HCT116 (cell line): Measurements from ENCODE around the gene RIMBP2. TPM values are rescaled to one million over a fixed set of nuclear protein-coding genes. Genes with fewer than 3 reads are reported as not detected.

Source experiments
- ATAC-seq: fragments of 200-7000 bp; cut with Tn5 transposase; 2 replicates; pipeline ENCODE4 v1.9.1; 2020; ENCODE audit warnings: mild to moderate bottlenecking, moderate library complexity
- BruUV-seq: library from RNA; stranded (reverse); fragments of 400-500 nt; replicated peaks from 2 replicates; lab custom pipeline; 2021; lab: Mats Ljungman, UMichigan
- CTCF ChIA-PET: fragments of 300-600 bp; sonication (Branson Sonifier 250); formaldehyde crosslinking; loops from one replicate; lab custom pipeline; 2021; ENCODE audit warnings: antibody characterized with exemption; lab: Charles Lee
- POLR2A ChIA-PET: fragments of 300-600, 350-600 bp; sonication (Branson Sonifier 250); formaldehyde crosslinking; loops from one replicate; lab custom pipeline; 2021; ENCODE audit warnings: antibody characterized with exemption; lab: Charles Lee
- RAD21 ChIA-PET, 2 experiments: fragments of 300-600 bp; sonication (Branson Sonifier 250); formaldehyde crosslinking; loops; one replicate each; lab custom pipeline; 2023; ENCODE audit warnings: low total read pairs in 2 of 2; ENCODE audit not compliant: uncharacterized antibody in 2 of 2, unreplicated experiment in 2 of 2, low non-redundant PET in 1 of 2; lab: Charles Lee
- DNase-seq: peaks from one replicate; pipeline ENCODE4 v3.0.0-alpha.2; 2010; ENCODE audit warnings: low read depth, low spot score
- H2AFZ ChIP-seq: fragments of 200-600 bp; shearing (Covaris generic), sonication (generic); 2 replicates; pipeline ENCODE4 v1.6.1; 2017; ENCODE audit warnings: low read depth, mixed run types, mixed read lengths, antibody characterized with exemption, low read length; ENCODE audit not compliant: poor library complexity, severe bottlenecking
- H3K27ac ChIP-seq: 2 replicates; pipeline ENCODE4 v1.5.1; 2012; ENCODE audit warnings: low read depth, low read length
- H3K27me3 ChIP-seq: fragments of 200-600 bp; sonication (generic); 2 replicates; pipeline ENCODE4 v1.6.1; 2016; ENCODE audit warnings: mixed run types, low read length, mixed read lengths; ENCODE audit not compliant: insufficient read depth
- H3K36me3 ChIP-seq, 2 experiments: fragments of 200-500 bp in 1 of 2; fragments of 200-600 bp in 1 of 2; sonication (Bioruptor generic) in 1 of 2; sonication (generic) in 1 of 2; 2 replicates each; pipeline versions ENCODE4 v1.5.1 to v1.6.1; 2014 to 2016; ENCODE audit warnings: low read length in 2 of 2, inconsistent platforms in 1 of 2, mixed read lengths in 1 of 2, mixed run types in 1 of 2; ENCODE audit not compliant: insufficient read depth in 2 of 2, control insufficient read depth in 1 of 2
- H3K4me1 ChIP-seq, 2 experiments: fragments of 200-600 bp in 1 of 2; sonication (generic) in 1 of 2; 2 replicates each; pipeline versions ENCODE4 v1.5.1 to v1.6.1; 2012 to 2017; ENCODE audit warnings: low read length in 2 of 2, inconsistent platforms in 1 of 2, mild to moderate bottlenecking in 1 of 2, mixed read lengths in 1 of 2, mixed run types in 1 of 2, moderate library complexity in 1 of 2; ENCODE audit not compliant: insufficient read depth in 2 of 2, control insufficient read depth in 1 of 2
- H3K4me2 ChIP-seq: fragments of 200-600 bp; sonication (generic); 2 replicates; pipeline ENCODE4 v1.6.1; 2017; ENCODE audit warnings: mixed run types, low read length, mixed read lengths
- H3K4me3 ChIP-seq, 2 experiments: fragments of 200-600 bp in 1 of 2; sonication (generic) in 1 of 2; replicated peaks in 1 of 2; 2 replicates each; pipeline ENCODE4 v1.5.1; 2011 to 2016; ENCODE audit warnings: low read length in 2 of 2, control low read depth in 1 of 2, low read depth in 1 of 2, mild to moderate bottlenecking in 1 of 2, mixed read lengths in 1 of 2, mixed run types in 1 of 2
- H3K79me2 ChIP-seq: fragments of 200-600 bp; sonication (generic); 2 replicates; pipeline ENCODE4 v1.6.1; 2017; ENCODE audit warnings: mild to moderate bottlenecking, mixed run types, low read length, moderate library complexity, mixed read lengths; ENCODE audit not compliant: insufficient read depth
- H3K9ac ChIP-seq: fragments of 200-600 bp; sonication (generic); 2 replicates; pipeline ENCODE4 v1.6.1; 2016; ENCODE audit warnings: low read length, mixed read lengths
- H3K9me2 ChIP-seq: fragments of 200-600 bp; sonication (generic), shearing (Covaris generic); 2 replicates; pipeline ENCODE4 v1.6.1; 2017; ENCODE audit warnings: mixed run types, mild to moderate bottlenecking, moderate library complexity; ENCODE audit not compliant: insufficient read depth
- H3K9me3 ChIP-seq, 2 experiments: fragments of 200-500 bp in 1 of 2; fragments of 200-600 bp in 1 of 2; sonication (Bioruptor generic) in 1 of 2; sonication (generic) in 1 of 2; 2 replicates each; pipeline ENCODE4 v1.6.1; 2014 to 2017; ENCODE audit warnings: low read length in 2 of 2, mixed read lengths in 2 of 2, inconsistent platforms in 1 of 2, low read depth in 1 of 2, mild to moderate bottlenecking in 1 of 2, mixed run types in 1 of 2, moderate library complexity in 1 of 2; ENCODE audit not compliant: control insufficient read depth in 1 of 2, insufficient read depth in 1 of 2
- H4K20me1 ChIP-seq: fragments of 200-600 bp; sonication (generic), shearing (Covaris generic); 2 replicates; pipeline ENCODE4 v1.6.1; 2017; ENCODE audit warnings: mixed run types, mild to moderate bottlenecking, moderate library complexity; ENCODE audit not compliant: insufficient read depth
- CBX3 ChIP-seq: IDR thresholded peaks from 2 replicates; pipeline ENCODE4 v1.6.1; 2012; ENCODE audit warnings: low read depth
- CEBPB ChIP-seq: IDR thresholded peaks from 2 replicates; pipeline ENCODE4 v1.6.1; 2012; ENCODE audit warnings: low read depth
- EZH2 ChIP-seq: fragments of 200-600 bp; sonication (generic); IDR thresholded peaks from 2 replicates; pipeline ENCODE4 v1.6.1; 2017; ENCODE audit warnings: antibody characterized with exemption, mixed run types
- EZH2phosphoT487 ChIP-seq: fragments of 200-600 bp; IDR thresholded peaks from 2 replicates; pipeline ENCODE4 v1.6.1; 2018; ENCODE audit warnings: antibody characterized with exemption, borderline replicate concordance
- FOSL1 ChIP-seq: IDR thresholded peaks from 2 replicates; pipeline ENCODE4 v1.6.1; 2012; ENCODE audit warnings: low read depth
- POLR2A ChIP-seq: IDR thresholded peaks from 2 replicates; pipeline ENCODE4 v1.7.0; 2011; ENCODE audit warnings: borderline replicate concordance; ENCODE audit not compliant: insufficient read depth, insufficient read length; ENCODE audit errors: extremely low read depth
- POLR2AphosphoS5 ChIP-seq: IDR thresholded peaks from 2 replicates; pipeline ENCODE4 v1.6.1; 2011; ENCODE audit warnings: mild to moderate bottlenecking, low read depth, low read length, moderate library complexity
- RAD21 ChIP-seq: IDR thresholded peaks from 2 replicates; pipeline ENCODE4 v1.6.1; 2012; ENCODE audit warnings: low read depth, mild to moderate bottlenecking
- SIN3A ChIP-seq: IDR thresholded peaks from 2 replicates; pipeline ENCODE4 v1.6.1; 2012; ENCODE audit warnings: low read depth
- TCF7L2 ChIP-seq: IDR thresholded peaks from 2 replicates; pipeline ENCODE4 v1.7.0; 2011; ENCODE audit warnings: borderline replicate concordance, inconsistent platforms; ENCODE audit not compliant: insufficient read depth, insufficient read length; ENCODE audit errors: extremely low read depth
- ZNF274 ChIP-seq: fragments of 200-500 bp; sonication (Bioruptor generic); IDR thresholded peaks from 2 replicates; pipeline ENCODE4 v1.6.1; 2014; ENCODE audit warnings: mild to moderate bottlenecking, low read depth, low read length, inconsistent platforms
- intact Hi-C: fragments of 100-400 bp; cut with micrococcal nuclease; formaldehyde crosslinking; loops from 2 replicates; pipeline ENCODE4 v1.10.0; 2022
- total RNA-seq: library from RNA; stranded (reverse); gene quantifications from one replicate; pipeline ENCODE4 v1.2.1, GENCODE V29; 2021; ENCODE audit not compliant: unreplicated experiment
- TF ChIP-seq, protein P1 (sequence below): IDR thresholded peaks from 2 replicates; pipeline ENCODE4 v1.6.1; 2012; ENCODE audit warnings: low read depth
- TF ChIP-seq, protein P2 (sequence below): IDR thresholded peaks from 2 replicates; pipeline ENCODE4 v1.6.1; 2012

Gene RIMBP2
- total RNA-seq, 1 experiment from 2014 or later, result not detected

GRCh38 chr12:130367003-130367402, 349.1 kb downstream of the RIMBP2 start:
- DNase-seq, result no peak
- RAD21 ChIA-PET, result no interaction called here
- H3K9me3 ChIP-seq, result no peaks in the 10 kb centered on the region
- TF ChIP-seq EZH2, result no peak
- TF ChIP-seq, protein P1, sequence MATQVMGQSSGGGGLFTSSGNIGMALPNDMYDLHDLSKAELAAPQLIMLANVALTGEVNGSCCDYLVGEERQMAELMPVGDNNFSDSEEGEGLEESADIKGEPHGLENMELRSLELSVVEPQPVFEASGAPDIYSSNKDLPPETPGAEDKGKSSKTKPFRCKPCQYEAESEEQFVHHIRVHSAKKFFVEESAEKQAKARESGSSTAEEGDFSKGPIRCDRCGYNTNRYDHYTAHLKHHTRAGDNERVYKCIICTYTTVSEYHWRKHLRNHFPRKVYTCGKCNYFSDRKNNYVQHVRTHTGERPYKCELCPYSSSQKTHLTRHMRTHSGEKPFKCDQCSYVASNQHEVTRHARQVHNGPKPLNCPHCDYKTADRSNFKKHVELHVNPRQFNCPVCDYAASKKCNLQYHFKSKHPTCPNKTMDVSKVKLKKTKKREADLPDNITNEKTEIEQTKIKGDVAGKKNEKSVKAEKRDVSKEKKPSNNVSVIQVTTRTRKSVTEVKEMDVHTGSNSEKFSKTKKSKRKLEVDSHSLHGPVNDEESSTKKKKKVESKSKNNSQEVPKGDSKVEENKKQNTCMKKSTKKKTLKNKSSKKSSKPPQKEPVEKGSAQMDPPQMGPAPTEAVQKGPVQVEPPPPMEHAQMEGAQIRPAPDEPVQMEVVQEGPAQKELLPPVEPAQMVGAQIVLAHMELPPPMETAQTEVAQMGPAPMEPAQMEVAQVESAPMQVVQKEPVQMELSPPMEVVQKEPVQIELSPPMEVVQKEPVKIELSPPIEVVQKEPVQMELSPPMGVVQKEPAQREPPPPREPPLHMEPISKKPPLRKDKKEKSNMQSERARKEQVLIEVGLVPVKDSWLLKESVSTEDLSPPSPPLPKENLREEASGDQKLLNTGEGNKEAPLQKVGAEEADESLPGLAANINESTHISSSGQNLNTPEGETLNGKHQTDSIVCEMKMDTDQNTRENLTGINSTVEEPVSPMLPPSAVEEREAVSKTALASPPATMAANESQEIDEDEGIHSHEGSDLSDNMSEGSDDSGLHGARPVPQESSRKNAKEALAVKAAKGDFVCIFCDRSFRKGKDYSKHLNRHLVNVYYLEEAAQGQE, result no peak
- no peak for TF ChIP-seq EZH2phosphoT487
- no peak for TF ChIP-seq CEBPB
- TF ChIP-seq, all 23 proteins: peak for 0
- no peaks in the 10 kb centered on the region for H3K36me3 ChIP-seq
- no peak overlapping the region for H2AFZ ChIP-seq
- H3K4me1 ChIP-seq, result no peaks in the 10 kb centered on the region
- intact Hi-C loops, result no loop called here
- H3K27me3 ChIP-seq, result no peaks in the 10 kb centered on the region
- H3K79me2 ChIP-seq, result no peaks in the 10 kb centered on the region
- H3K9me2 ChIP-seq, result no peaks in the 10 kb centered on the region
- no peak overlapping the region for H3K27ac ChIP-seq
- ATAC-seq, result no peak
- BruUV-seq, result no TSS peak
- no peaks in the 10 kb centered on the region for H4K20me1 ChIP-seq
- H3K4me2 ChIP-seq, result no peak overlapping the region
- no peak overlapping the region for H3K4me3 ChIP-seq
- CTCF ChIA-PET, result no interaction called here
- no peak overlapping the region for H3K9ac ChIP-seq
- POLR2A ChIA-PET, result no interaction called here

DNA sequence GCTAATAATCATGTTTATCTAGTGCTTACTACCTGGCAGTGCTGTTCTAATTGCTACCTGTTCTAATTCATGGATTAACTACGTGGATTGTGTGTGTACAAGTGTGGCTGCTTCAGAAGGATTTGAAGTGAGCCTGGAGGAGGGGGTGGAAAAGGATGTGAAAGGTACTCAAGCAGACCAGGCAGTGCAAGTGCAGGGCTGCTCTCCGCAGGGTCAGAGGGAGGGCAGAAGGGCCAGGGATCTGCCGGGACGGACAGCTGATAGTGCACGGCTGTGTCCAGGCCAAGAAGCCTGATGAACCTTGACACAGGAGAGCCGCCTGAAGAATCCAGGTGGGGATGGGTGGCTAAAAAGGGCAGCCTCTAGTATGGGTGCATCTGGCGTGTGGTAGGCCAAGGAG, 349.9 kb downstream of the RIMBP2 start:
- Histone ChIP-seq H2AFZ (no peak overlapping the region), H3K4me3 (no peak overlapping the region), H3K27me3 (peaks cover 3% of the 10 kb centered on the region; the same call in 1 of the 2 replicates), H3K4me1 (no peaks in the 10 kb centered on the region), H3K79me2 (no peaks in the 10 kb centered on the region), H3K9ac (no peak overlapping the region), H3K36me3 (no peaks in the 10 kb centered on the region), H3K27ac (no peak overlapping the region), H4K20me1 (no peaks in the 10 kb centered on the region), H3K9me2 (no peaks in the 10 kb centered on the region), H3K4me2 (no peak overlapping the region), H3K9me3 (no peaks in the 10 kb centered on the region)
- no TSS peak for BruUV-seq
- ChIA-PET CTCF (no interaction called here), POLR2A (no interaction called here), RAD21 (no interaction called here)
- ATAC-seq (no peak), DNase-seq (no peak)
- intact Hi-C loops, result no loop called here
- TF ChIP-seq ZNF274 (no peak), SIN3A (no peak), CEBPB (no peak), EZH2 (no peak), RAD21 (no peak), POLR2A (no peak), FOSL1 (no peak), CBX3 (no peak), POLR2AphosphoS5 (no peak), TCF7L2 (no peak)
- TF ChIP-seq, protein P2, sequence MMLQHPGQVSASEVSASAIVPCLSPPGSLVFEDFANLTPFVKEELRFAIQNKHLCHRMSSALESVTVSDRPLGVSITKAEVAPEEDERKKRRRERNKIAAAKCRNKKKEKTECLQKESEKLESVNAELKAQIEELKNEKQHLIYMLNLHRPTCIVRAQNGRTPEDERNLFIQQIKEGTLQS, result no peak
- TF ChIP-seq, protein P1, result no peak
